ENCODE measurements around the gene CDK16.

Gene CDK16

GRCh38 chrX:47218280-47218919 lies at the start of gene CDK16:
Gene CDK16 (plus strand): TSS chrX:47218681. CDS start chrX:47223558, 4,877 bp downstream.
- peak; percentile 34 for DNase-seq

- DNase-seq: no peak
Measured at GRCh38 chrX:47169273-47169672, 49.2 kb upstream of the CDK16 start.

- DNase-seq: no peak
Measured at GRCh38 chrX:47169726-47170515, 48.6 kb upstream of the CDK16 start.

GRCh38 chrX:47170861-47171692 lies 47.4 kb upstream of the CDK16 start:
- no peak for DNase-seq

DNA sequence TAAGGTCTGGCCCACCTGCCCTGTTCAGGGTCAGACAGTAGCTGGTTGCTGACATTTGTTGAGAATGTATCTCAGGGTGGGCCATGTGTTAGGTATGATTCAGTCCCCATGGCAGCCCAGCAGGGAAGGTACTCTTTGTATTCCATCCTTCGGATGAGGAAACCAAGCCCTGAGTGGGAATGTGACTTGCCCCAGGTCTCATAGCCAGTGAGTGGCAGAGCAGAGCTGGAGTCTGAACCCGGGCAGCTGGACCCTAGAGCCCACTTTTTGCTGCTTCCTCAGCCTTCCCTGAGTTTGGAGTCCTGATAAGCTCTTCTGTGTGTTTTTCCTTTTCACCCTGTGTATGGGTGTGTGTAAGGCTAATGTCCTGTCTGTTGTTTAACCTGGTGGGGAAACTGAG lies 46.5 kb upstream of the CDK16 start:
- no peak for DNase-seq

GRCh38 chrX:47172549-47172948 lies 45.9 kb upstream of the CDK16 start:
- DNase-seq: no peak

GRCh38 chrX:47172971-47173792 lies 45.3 kb upstream of the CDK16 start:
- no peak for DNase-seq

DNA sequence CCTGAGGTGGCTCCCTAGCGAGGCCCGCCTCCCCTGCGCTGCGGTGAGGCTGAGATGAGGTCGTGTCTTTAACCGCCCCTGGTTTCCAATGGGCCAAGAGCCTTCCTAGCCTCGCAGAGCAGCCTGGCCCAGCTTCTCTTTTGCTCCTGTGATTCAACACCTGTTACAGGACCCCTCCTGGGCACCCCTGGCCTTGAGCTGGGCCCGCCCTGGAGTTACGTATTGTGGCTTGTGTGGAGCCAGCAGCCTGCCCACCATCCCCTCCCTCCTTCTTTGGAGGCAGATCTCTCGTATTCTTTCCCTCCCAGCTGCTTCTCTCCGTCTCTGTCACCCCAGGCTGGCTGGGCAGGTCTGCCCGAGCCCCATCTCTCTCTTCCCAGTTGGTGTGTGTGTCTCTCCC lies 44.1 kb upstream of the CDK16 start:
- no peak for DNase-seq

GRCh38 chrX:47174846-47175587 lies 43.5 kb upstream of the CDK16 start:
- DNase-seq: no peak

DNA sequence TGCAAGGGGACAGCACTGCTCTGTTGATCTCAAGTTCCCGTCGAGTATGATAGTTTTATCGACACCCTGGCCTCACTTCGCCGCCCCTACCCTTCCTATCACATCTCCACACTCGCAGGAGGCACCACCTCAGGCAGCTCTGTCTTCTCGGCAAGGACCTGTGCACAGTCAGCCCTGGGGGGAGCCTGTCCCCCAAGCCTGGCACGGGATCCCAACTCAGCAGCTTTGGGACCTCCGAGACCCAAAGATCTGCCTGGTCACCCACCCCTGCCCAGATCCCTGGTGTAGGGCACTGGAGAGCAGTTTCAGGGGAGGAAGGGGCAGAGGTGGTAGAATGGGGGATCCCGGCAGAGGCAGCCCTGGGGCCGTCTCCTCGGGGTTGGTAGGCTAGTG lies 42.9 kb upstream of the CDK16 start:
- no peak for DNase-seq

DNA sequence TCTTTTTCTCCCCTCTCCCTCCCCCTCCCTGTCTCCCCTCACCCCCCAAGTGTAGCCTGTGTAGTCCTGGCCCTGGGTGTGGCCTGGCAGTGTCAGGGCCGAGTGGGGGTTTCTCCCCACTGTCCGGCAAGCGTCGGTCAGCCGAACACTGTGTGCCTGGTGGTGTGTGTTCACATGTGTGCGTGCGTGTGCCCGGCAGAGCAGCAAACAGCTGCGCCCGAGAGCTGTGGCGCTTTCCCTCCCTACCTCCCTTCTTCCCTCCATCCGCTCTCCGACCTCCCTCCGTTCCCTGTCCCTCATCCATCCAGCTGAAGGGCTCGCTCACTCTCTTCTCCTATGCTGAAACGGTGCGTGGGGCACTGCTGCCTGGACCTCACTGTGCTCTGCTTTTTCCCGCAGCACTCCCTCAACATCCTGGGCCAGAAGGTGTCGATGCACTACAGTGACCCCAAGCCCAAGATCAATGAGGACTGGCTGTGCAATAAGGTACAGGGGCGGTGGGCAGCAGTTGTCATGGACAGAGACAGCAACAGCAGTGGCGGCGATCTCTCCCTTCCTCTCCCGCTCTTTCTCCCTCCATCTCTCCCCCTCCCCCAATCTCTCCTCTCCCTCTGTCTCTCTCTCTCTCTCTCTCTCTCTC lies 42.3 kb upstream of the CDK16 start:
- DNase-seq: no peak

DNA sequence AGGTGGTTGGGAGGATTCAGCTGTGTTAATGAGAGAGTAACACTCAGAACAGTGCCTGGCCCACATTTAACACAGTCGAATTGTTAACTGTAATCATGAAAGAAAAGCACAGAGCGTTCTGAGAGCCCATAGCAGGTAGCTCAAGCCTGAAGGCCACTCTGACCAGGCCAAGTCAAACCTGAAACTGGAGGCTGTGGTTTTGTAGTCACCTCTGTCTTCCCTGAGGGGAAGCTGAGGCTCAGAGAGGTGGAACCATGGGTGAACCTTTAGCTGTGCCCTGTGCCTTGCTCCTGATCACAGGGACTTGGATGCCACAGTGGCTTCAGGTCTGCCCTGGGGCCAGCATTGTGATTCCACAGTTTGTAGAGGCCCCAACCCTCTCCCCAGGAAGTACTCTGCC lies 41.4 kb upstream of the CDK16 start:
- no peak for DNase-seq

DNA sequence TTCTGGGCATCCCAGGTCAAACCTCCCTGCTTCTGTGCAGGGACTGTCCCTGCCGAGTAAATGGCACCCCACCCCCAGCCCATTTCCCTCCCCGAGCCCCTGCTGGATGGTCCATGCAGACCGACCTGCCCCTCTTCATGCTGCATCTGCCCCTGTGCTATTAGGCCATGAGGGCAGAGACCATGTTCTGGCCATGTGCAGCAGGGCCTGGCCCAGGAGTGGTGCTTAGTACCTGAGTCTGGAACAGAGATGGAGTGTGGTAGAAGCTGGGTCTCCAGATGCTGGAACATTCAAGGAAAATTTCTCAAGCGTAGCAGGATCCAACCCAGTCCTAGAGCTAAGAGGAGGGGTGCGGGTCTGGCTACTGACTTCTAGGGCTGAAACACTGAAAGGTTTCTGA lies 40.1 kb upstream of the CDK16 start:
- no peak for DNase-seq

GRCh38 chrX:47179221-47179927 lies 39.1 kb upstream of the CDK16 start:
- no peak for DNase-seq

- DNase-seq: no peak
Measured at GRCh38 chrX:47179928-47180255, 38.6 kb upstream of the CDK16 start.

- DNase-seq: no peak
Measured at GRCh38 chrX:47180346-47180745, 38.1 kb upstream of the CDK16 start.

- DNase-seq: no peak
Measured at GRCh38 chrX:47181301-47181700, 37.2 kb upstream of the CDK16 start.

DNA sequence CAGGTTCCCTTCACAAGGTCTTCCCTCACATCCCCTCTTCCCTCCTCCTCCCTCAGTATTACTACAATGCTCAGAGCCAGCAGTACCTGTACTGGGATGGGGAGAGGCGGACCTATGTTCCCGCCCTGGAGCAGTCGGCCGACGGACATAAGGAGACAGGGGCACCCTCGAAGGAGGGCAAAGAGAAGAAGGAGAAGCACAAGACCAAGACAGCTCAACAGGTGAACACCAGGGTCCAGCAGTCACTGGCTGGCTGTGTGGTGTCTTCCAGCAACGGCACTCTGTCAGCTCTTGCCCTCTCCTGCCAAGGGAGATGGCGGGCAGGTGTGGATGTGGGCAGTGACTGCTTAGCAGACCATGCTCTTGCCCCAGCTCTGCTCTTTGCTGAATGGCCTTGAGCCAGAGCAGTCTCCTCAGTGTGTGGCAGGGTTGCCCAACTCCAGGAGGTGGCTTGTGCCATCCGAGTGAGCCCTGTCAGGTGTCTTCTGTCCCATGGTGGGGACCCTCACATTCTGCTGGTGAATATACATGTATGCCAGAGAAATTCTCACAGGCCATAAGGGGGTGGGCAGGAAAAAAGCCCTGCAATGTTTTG lies 36.3 kb upstream of the CDK16 start:
- no peak for DNase-seq

DNA sequence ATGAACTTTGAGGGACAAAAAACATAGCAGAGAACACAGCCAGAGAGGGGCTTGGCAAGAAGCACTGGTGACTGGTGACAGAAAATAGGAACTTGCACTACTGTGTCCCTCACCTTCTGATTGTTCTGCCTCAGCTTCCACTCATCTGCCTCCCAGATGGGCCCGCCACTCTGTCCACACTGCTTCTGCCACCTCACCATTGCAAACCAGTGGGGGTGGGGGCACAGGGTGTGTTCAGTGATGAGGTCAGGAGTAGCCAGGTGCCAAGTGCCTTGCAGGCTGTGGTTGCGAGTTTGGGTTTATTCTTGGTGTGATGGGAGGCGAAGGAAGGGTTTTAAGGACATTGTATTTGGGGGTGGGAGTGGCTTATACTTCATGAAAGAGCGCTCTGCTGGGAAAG lies 34.0 kb upstream of the CDK16 start:
- no peak for DNase-seq

DNA sequence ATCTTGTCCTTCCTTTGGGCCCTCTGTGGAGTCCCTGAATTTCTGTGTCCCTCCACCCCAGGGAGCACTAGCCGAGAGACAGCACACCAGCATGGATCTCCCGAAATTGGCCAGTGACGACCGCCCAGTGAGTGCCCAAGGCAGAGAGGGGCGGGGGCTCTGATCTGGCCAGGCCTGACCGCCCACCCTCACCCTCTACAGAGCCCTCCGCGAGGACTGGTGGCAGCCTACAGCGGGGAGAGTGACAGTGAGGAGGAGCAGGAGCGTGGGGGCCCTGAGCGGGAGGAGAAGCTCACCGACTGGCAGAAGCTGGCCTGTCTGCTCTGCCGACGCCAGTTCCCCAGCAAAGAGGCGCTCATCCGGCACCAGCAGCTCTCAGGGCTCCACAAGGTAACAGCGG lies 33.2 kb upstream of the CDK16 start:
- DNase-seq: no peak
